ENCODE measurements around the gene GPATCH1.

- no peak for TF ChIP-seq POLR2A (IDR thresholded peaks at IDR 0.05)
- no peak for TF ChIP-seq CTCF (IDR thresholded peaks at IDR 0.05)
- no peak for TF ChIP-seq POLR2AphosphoS5 (IDR thresholded peaks at IDR 0.05)
These were observed 8.0 kb downstream of the GPATCH1 start for GRCh38 chr19:33089010-33089409.

All from prostate gland (tissue), 2 donors.